ENCODE measurements around the gene TXNRD1.

DNA sequence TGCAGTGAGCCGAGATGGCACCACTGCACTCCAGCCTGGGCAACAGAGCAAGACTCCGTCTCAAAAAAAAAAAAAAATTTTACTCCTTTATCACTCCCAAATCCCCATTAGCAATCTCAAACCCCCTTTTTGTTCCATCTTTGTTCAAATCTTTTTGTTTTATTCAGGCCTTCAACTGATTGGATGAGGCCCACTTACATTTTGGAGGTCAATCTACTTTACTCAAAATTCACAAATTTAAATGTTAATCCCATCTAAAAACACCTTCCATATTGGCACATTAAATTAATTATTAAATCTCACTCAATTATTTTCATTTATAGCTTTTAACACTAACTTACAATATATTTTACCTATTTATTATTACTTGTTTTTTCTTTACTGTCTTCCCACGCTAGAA, 27.0 kb upstream of the TXNRD1 start:
- TF ChIP-seq POLR2A (IDR thresholded peaks at IDR 0.05; ENCODE audit: extremely low read depth, insufficient read length) = no peak
- TF ChIP-seq, protein P1, sequence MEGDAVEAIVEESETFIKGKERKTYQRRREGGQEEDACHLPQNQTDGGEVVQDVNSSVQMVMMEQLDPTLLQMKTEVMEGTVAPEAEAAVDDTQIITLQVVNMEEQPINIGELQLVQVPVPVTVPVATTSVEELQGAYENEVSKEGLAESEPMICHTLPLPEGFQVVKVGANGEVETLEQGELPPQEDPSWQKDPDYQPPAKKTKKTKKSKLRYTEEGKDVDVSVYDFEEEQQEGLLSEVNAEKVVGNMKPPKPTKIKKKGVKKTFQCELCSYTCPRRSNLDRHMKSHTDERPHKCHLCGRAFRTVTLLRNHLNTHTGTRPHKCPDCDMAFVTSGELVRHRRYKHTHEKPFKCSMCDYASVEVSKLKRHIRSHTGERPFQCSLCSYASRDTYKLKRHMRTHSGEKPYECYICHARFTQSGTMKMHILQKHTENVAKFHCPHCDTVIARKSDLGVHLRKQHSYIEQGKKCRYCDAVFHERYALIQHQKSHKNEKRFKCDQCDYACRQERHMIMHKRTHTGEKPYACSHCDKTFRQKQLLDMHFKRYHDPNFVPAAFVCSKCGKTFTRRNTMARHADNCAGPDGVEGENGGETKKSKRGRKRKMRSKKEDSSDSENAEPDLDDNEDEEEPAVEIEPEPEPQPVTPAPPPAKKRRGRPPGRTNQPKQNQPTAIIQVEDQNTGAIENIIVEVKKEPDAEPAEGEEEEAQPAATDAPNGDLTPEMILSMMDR (IDR thresholded peaks at IDR 0.05; ENCODE audit: low read depth, low read length) = no peak
- TF ChIP-seq, protein P2, sequence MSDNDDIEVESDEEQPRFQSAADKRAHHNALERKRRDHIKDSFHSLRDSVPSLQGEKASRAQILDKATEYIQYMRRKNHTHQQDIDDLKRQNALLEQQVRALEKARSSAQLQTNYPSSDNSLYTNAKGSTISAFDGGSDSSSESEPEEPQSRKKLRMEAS (IDR thresholded peaks at IDR 0.05; ENCODE audit: low read depth, low read length) = no peak
